Glutamatergic neuron (in vitro differentiated cells): ENCODE measurements around the gene TECR. TPM values are rescaled to one million over a fixed set of nuclear protein-coding genes. Genes with fewer than 3 reads are reported as not detected.
A peak's percentile ranks its signal among the peaks of the same experiment; 100 is the strongest.

ENCODE experiments used
- DNase-seq: peaks from one replicate; pipeline ENCODE4 v3.0.0; 2022
- H3K27ac Mint-ChIP-seq: one replicate; pipeline ENCODE4 v1.8.0; 2020; ENCODE audit warnings: mild to moderate bottlenecking, mixed read lengths, inconsistent platforms; ENCODE audit not compliant: unreplicated experiment
- H3K27me3 Mint-ChIP-seq: one replicate; pipeline ENCODE4 v1.8.0; 2020; ENCODE audit warnings: mild to moderate bottlenecking, moderate library complexity, mixed read lengths, inconsistent platforms; ENCODE audit not compliant: unreplicated experiment
- H3K36me3 Mint-ChIP-seq: one replicate; pipeline ENCODE4 v1.8.0; 2020; ENCODE audit warnings: mild to moderate bottlenecking, mixed read lengths, inconsistent platforms; ENCODE audit not compliant: unreplicated experiment
- H3K4me1 Mint-ChIP-seq: one replicate; pipeline ENCODE4 v1.8.0; 2020; ENCODE audit warnings: mild to moderate bottlenecking, low read depth, mixed read lengths, inconsistent platforms; ENCODE audit not compliant: unreplicated experiment
- H3K4me3 Mint-ChIP-seq: one replicate; pipeline ENCODE4 v1.8.0; 2020; ENCODE audit warnings: mild to moderate bottlenecking, mixed read lengths, inconsistent platforms; ENCODE audit not compliant: unreplicated experiment
- H3K9me3 Mint-ChIP-seq: one replicate; pipeline ENCODE4 v1.8.0; 2020; ENCODE audit warnings: mild to moderate bottlenecking, moderate library complexity, mixed read lengths, inconsistent platforms; ENCODE audit not compliant: unreplicated experiment
- CTCF ChIP-seq: fragments of 200-600 bp; sonication (generic); IDR thresholded peaks from one replicate; pipeline ENCODE4 v1.5.0; 2021; ENCODE audit not compliant: partially characterized antibody, unreplicated experiment
- total RNA-seq: library from RNA; stranded (reverse); fragmentation: NEBNext Ultra II Directional; extraction: Animal tissue kit (Norgen Biotek cat#: 25700); gene quantifications from one replicate; pipeline ENCODE4 v1.2.1, GENCODE V29; 2021; ENCODE audit not compliant: unreplicated experiment

Gene TECR
- total RNA-seq, 1 donor from 2014 or later = 102 TPM

GRCh38 chr19:14553042-14553938, 23.9 kb downstream of the TECR start:
- Mint-ChIP-seq H3K9me3 (peaks cover 2% of the 10 kb centered on the region), H3K36me3 (no peaks in the 10 kb centered on the region), H3K4me3 (no peak overlapping the region), H3K27me3 (peaks cover 8% of the 10 kb centered on the region), H3K4me1 (peaks cover 4% of the 10 kb centered on the region), H3K27ac (no peak overlapping the region)
- DNase-seq = no peak
- no peak for TF ChIP-seq CTCF

- peak overlapping the region; percentile 53 for H3K27ac Mint-ChIP-seq
- no peak for TF ChIP-seq CTCF
- H3K4me1 Mint-ChIP-seq = peaks cover 4% of the 10 kb centered on the region
- peaks cover 8% of the 10 kb centered on the region for H3K27me3 Mint-ChIP-seq
- H3K9me3 Mint-ChIP-seq = peaks cover 2% of the 10 kb centered on the region
- no peak for DNase-seq
- H3K4me3 Mint-ChIP-seq = no peak overlapping the region
- no peaks in the 10 kb centered on the region for H3K36me3 Mint-ChIP-seq
Observed at GRCh38 chr19:14553939-14554243, 24.5 kb downstream of the TECR start.

GRCh38 chr19:14554382-14554812, 25.0 kb downstream of the TECR start:
- no peak for TF ChIP-seq CTCF
- H3K4me3 Mint-ChIP-seq = no peak overlapping the region

GRCh38 chr19:14555918-14556661, 26.7 kb downstream of the TECR start:
- DNase-seq = no peak
- peak overlapping the region; percentile 38 for H3K4me3 Mint-ChIP-seq

More at GRCh38 chr19:14554382-14554812, 25.0 kb downstream of the TECR start:
- H3K27ac Mint-ChIP-seq = no peak overlapping the region
- no peaks in the 10 kb centered on the region for H3K36me3 Mint-ChIP-seq
- peaks cover 7% of the 10 kb centered on the region for H3K4me1 Mint-ChIP-seq
- peaks cover 2% of the 10 kb centered on the region for H3K9me3 Mint-ChIP-seq
- no peak for DNase-seq
- H3K27me3 Mint-ChIP-seq = peaks cover 8% of the 10 kb centered on the region

More at GRCh38 chr19:14555918-14556661, 26.7 kb downstream of the TECR start:
- peaks cover 10% of the 10 kb centered on the region for H3K4me1 Mint-ChIP-seq
- H3K27me3 Mint-ChIP-seq = peaks cover 8% of the 10 kb centered on the region
- peaks cover 4% of the 10 kb centered on the region for H3K9me3 Mint-ChIP-seq
- H3K36me3 Mint-ChIP-seq = no peaks in the 10 kb centered on the region
- no peak for TF ChIP-seq CTCF
- H3K27ac Mint-ChIP-seq = peak overlapping the region; percentile 36
